GM21381 (cell line): ENCODE measurements around the gene ZMIZ2.
"Not testable (repeated sequence)": the region's sequence is repeated elsewhere in the genome, so short reads cannot be mapped to it uniquely, and the experiment has no call there.

ENCODE experiments used
- ATAC-seq: cut with Tn5 transposase; IDR thresholded peaks from one replicate; pipeline ENCODE4 v1.9.1; 2021; ENCODE audit warnings: mild to moderate bottlenecking, moderate library complexity; ENCODE audit not compliant: unreplicated experiment

ZMIZ2 gene

GRCh38 chr7:44748045-44748947 lies at the start of gene ZMIZ2:
ZMIZ2 (plus strand) TSS chr7:44748847; CDS start chr7:44756250, 7,403 bp downstream.
- peak; percentile 73 for ATAC-seq

- not testable (repeated sequence) for ATAC-seq
These were observed 49.0 kb upstream of the ZMIZ2 start for GRCh38 chr7:44699598-44699997.

- ATAC-seq = no peak
These were observed 48.3 kb upstream of the ZMIZ2 start for GRCh38 chr7:44700322-44700721.

GRCh38 chr7:44703391-44703790 lies 45.3 kb upstream of the ZMIZ2 start:
- not testable (repeated sequence) for ATAC-seq

GRCh38 chr7:44703921-44704320 lies 44.7 kb upstream of the ZMIZ2 start:
- ATAC-seq = no peak

GRCh38 chr7:44705434-44705833 lies 43.2 kb upstream of the ZMIZ2 start:
- no peak for ATAC-seq

- ATAC-seq = no peak
These were observed 41.7 kb upstream of the ZMIZ2 start for GRCh38 chr7:44706788-44707557.

GRCh38 chr7:44707558-44708230 lies 41.0 kb upstream of the ZMIZ2 start:
- no peak for ATAC-seq

- ATAC-seq = no peak
These were observed 39.4 kb upstream of the ZMIZ2 start for GRCh38 chr7:44709011-44709915.

- ATAC-seq = no peak
These were observed 38.6 kb upstream of the ZMIZ2 start for GRCh38 chr7:44709945-44710596.

- ATAC-seq = no peak
These were observed 37.1 kb upstream of the ZMIZ2 start for GRCh38 chr7:44711528-44711927.

- ATAC-seq = no peak
These were observed 36.6 kb upstream of the ZMIZ2 start for GRCh38 chr7:44712012-44712411.

- no peak for ATAC-seq
These were observed 35.5 kb upstream of the ZMIZ2 start for GRCh38 chr7:44713141-44713540.

GRCh38 chr7:44713680-44714335 lies 34.8 kb upstream of the ZMIZ2 start:
- ATAC-seq = no peak

GRCh38 chr7:44716205-44716604 lies 32.4 kb upstream of the ZMIZ2 start:
- no peak for ATAC-seq

GRCh38 chr7:44720301-44720700 lies 28.3 kb upstream of the ZMIZ2 start:
- ATAC-seq = no peak

GRCh38 chr7:44724276-44724675 lies 24.4 kb upstream of the ZMIZ2 start:
- ATAC-seq = no peak

GRCh38 chr7:44726250-44726649 lies 22.4 kb upstream of the ZMIZ2 start:
- not testable (repeated sequence) for ATAC-seq
